HG02759 (cell line): ENCODE results near the gene PDE5A.
"Not testable (repeated sequence)": the region's sequence is repeated elsewhere in the genome, so short reads cannot be mapped to it uniquely, and the experiment has no call there.

ENCODE experiments used
- ATAC-seq: cut with Tn5 transposase; IDR thresholded peaks from one replicate; pipeline ENCODE4 v1.9.1; 2021; ENCODE audit warnings: mild to moderate bottlenecking, moderate library complexity; ENCODE audit not compliant: unreplicated experiment

Gene PDE5A

DNA sequence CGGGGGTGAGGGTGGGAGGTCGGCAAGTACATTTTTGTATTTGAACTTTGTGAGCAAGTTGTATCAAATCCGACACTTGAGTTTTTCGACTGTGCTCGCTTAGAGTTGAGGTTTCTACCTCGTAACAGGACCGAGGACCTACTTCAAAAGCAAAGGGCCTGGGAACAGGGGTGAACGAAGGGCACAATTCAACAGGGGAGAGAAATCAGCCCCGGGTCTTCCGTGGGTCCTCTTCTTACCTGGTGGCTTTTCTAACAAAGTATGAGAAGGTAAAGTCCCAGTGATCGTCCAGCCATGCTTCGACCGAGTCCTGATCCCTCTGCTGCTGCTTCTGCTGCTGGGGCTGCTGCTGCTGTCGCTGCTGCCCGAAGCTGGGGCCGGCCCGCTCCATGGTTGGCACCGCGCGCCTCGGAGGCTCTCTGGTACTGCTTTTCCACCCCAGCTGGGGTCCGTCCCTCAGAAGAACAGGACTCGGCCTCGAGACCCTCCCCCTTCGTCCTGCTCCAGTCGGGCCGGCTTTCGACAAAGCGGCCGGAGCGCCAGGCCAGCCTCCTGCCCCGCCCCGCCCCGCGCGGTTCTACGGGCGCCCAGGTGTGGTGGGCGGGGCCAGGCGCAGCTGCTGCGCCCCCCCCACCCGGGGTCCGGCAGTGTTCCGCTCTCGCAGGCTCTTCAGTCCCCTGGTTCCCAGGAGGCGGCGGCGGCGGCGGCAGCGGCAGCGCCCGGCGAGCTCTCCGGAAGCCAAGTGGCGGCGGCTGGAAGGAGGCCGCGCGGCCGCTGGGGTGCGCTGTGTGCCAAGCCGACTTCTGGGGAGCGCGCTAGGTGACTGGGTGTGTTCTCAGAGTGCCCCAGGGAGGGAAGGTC is at the start of gene PDE5A:
Gene PDE5A (minus strand): TSS at position 524 of the 861 bp plus-strand sequence. CDS start 133 bp downstream, at position 391.
- ATAC-seq = peak; percentile 92

- no peak for ATAC-seq
These were observed 47.5 kb upstream of the PDE5A start for GRCh38 chr4:119676101-119676500.

- ATAC-seq = no peak
These were observed 46.8 kb upstream of the PDE5A start for GRCh38 chr4:119675391-119675790.

- ATAC-seq = no peak
These were observed 44.3 kb upstream of the PDE5A start for GRCh38 chr4:119672938-119673337.

- ATAC-seq = no peak
These were observed 43.5 kb upstream of the PDE5A start for GRCh38 chr4:119672086-119672485.

- no peak for ATAC-seq
These were observed 42.6 kb upstream of the PDE5A start for GRCh38 chr4:119671205-119671604.

GRCh38 chr4:119667802-119668201 is 39.2 kb upstream of the PDE5A start:
- ATAC-seq = no peak

DNA sequence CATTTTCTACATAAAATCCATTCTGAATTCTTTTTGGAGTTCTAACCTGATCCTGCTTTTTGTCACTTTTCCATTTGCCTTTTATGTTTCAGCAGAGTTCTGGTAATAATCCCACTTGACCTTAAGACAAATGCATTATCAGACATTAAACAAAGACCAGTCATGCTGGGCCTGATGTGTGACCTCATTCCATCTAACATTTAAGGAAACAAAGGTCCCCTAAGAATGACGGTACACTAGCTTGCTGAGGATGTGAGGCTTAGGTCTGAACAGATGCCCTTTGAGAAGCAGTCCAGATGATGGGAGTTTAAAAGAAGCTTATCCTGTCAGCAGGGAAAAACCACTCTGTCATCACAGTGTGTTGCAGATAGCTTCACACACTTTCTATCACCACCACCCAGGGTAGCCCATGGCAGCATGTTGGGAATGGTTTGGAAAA is 38.1 kb upstream of the PDE5A start:
- no peak for ATAC-seq

DNA sequence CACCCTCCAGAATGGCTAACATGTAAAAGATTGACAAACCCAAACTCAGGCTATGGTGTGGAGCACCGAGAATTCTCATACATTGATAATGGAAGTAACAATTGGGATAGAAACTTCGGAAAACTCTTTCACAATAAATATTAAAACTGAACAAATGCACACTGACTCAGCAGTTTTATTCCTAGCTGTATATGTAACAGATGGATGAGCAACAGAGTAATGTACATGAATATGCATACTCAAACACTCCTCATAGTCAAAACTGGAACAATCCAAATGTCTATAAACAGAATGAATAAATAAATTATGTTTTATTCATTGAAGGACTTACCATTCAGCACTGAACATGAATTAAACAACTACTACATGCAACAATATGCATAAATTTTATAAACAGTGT is 37.1 kb upstream of the PDE5A start:
- no peak for ATAC-seq

GRCh38 chr4:119664168-119664907 is 35.7 kb upstream of the PDE5A start:
- no peak for ATAC-seq

- no peak for ATAC-seq
These were observed 34.7 kb upstream of the PDE5A start for GRCh38 chr4:119663160-119663788.

DNA sequence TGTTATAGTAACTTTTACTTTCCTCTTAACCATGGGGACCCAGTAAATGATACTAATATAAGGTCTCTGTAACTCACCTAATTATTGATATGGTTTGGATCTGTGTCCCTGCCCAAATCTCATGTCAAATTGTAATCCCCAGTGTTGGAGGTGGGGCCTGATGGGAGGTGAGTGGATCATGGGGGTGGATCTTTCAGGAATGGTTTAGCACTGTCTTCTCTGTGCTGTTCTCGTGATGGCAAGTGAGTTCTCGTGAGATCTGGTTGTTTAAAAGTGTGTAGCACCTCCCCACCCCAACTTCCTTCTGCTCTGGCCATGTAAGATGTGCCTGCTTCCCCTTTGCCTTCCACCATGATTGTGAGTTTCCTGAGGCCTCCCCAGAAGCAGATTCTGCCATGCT is 34.0 kb upstream of the PDE5A start:
- ATAC-seq = not testable (repeated sequence)

DNA sequence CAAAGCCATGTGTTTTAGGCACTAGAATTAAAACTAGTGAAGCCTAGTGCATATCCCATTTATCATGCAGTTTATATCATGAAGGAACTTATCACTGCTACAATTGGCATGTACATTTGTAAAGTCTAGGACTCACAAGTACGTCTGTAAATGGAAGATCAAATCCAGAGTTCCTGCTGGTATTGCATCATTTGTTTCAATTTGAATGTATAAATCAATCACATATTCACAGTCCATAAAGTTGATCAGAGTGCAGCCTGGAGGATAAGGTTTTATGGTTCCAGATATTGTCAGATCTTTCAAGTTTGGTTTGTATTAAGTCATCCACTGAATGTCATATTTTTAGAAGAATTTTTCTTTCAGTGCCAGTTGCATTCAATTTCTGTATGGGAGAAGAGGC is 32.6 kb upstream of the PDE5A start:
- ATAC-seq = no peak

GRCh38 chr4:119659576-119659975 is 31.0 kb upstream of the PDE5A start:
- no peak for ATAC-seq

- no peak for ATAC-seq
These were observed 28.6 kb upstream of the PDE5A start for GRCh38 chr4:119657111-119657611.

GRCh38 chr4:119656342-119656741 is 27.7 kb upstream of the PDE5A start:
- ATAC-seq = no peak

DNA sequence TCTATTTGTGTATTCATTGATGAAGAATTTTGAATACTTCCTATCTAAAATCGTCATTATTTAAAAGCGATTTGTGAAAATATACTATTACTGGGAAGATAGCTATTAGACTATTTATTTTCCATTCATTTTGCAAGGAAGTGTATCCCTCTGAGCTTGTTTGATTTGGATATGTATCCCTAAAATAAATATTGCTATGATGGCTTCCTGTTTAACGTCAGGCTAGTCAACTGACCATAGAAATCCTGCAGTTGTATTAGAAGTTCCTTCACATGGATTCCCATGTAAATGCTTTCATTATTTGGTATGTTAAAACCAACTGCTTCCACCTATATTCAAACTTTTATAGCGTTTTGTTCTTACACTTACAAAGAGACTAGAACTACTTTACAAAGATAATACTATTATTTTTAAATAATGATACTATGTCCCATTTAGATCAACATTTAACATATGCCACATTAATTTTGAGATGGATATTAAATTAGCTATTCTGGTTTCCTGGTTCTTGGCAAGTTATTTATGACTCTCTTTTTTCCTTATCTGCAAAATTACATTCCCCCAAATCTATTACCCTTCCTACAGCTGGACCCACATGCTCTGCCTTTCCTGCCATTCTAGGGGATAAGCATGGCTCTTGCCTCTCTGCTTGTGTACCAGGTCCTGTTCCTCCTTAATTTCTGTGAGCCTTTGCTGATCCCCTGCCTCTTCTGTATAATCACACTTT is 26.7 kb upstream of the PDE5A start:
- no peak for ATAC-seq

DNA sequence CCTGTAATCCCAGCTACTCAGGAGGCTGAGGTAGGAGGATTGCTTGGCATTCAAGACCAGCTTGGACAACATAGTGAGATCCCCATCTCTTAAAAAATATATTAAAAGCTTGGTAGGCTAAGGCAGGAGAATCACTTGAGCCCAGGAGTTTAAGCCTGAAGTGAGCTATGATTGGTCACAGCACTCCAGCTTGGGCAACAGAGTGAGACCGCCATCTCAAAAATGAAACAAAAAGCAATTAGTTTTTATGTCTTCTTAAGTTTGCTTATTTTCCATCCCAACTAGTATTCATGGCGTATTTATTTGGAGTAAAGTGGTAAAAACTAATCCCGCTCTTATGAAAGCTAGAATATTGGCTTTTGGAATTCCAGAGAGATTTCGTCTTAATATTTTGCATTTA is 25.4 kb upstream of the PDE5A start:
- ATAC-seq = no peak

GRCh38 chr4:119652998-119653397 is 24.4 kb upstream of the PDE5A start:
- ATAC-seq = no peak

- ATAC-seq = no peak
These were observed 19.8 kb upstream of the PDE5A start for GRCh38 chr4:119648398-119648797.

- no peak for ATAC-seq
These were observed 19.0 kb upstream of the PDE5A start for GRCh38 chr4:119647558-119647957.
